Inflammatory macrophage treated with lipopolysaccharide for 4 hours (primary cell): ENCODE measurements around the gene ADO.

Experiments used
- DNase-seq: peaks from one replicate; pipeline ENCODE4 v3.0.0-alpha.2; 2020

ADO gene

DNA sequence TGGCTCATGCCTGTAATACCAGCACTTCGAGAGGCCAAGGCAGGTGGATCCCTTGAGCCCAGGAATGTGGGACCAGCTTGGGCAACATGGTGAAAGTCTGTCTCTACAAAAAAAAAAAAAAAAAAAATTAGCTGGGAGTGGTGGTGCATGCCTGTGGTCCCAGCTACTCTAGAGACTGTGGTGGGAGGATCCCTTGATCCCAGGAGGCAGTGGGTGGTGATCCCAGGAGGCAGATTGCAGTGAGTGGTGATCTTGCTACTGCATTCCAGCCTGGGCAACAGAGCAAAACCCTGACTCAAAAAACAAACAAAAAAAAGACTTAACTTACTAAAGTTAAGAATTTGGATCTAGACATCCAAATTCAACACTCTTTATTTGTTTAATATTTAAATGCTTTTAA lies 10.2 kb upstream of the ADO start:
- no peak for DNase-seq

DNA sequence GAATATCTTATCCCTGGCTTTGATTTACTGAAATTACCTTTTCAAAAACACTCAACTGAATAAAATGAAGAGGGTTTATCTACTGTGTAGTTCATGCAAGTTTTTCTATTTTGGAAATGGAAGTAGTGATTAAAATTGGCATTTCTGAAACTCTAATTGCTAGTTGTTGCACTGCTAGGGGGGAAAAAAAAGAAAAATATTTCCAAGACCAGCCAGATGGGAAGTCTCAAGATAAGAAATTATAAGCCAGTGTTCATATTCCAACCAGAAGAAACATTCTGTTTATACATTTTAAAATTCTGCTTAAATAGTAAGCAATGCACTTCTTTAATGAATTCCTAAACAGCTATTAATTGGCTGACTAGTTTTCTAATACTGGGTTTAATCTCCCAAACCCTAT lies 9.4 kb upstream of the ADO start:
- DNase-seq, result no peak

DNA sequence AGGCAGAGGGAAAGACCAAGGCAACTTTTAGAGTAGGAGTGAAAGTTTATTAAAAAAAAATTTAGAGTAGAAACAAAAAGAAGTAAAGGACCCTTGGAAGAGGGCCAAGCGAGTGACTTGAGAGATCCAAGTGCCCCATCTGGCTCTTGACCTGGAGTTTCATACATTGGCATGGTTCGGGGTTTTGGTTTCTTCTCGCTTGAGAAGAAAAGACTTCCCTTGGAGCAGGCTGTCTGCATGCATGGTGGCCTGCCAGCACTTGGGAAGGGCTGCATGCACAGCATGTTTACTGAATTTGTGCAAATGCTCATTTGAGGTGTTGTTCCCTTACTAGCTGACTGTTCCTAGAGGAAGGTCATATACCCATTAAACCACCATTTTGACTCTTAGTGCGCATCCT lies 8.8 kb upstream of the ADO start:
- no peak for DNase-seq

DNA sequence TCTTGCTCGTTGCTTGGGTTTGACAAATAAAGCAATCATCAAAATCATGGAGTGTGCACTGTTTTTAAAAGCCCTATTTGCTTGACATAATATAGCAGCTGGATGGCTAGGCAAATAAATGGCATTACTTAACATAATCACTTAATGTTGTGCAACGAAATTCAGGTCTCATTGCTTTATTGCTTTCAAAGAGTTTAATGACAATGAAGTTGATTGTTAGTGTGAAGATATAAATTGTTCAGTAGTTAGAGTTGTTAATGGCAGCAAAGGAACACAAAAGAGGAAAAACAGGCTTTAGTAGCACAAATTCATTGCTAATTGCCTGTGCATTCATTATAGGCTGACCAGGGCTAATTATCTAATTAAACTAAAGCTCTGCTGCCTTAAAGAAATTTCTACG lies 7.6 kb upstream of the ADO start:
- DNase-seq, result no peak

DNA sequence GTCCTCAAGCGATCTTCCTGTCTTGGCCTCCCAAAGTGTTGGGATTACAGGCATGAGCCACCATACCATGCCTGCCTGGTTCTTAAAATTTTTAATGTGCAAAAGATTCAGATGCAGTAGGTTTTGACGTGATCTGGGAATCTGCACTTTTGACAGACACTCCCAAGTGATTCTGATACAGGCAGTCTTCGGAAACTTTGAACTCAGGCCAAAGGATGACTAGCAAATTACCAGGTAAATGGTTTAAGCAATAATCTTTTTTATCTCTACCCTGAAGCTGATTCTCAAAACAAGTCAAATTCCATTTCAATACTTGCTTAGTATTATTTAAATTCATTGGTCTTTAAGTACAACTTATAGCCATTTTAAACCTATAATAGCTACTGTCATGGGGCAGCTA lies 2.6 kb upstream of the ADO start:
- DNase-seq, result no peak

DNA sequence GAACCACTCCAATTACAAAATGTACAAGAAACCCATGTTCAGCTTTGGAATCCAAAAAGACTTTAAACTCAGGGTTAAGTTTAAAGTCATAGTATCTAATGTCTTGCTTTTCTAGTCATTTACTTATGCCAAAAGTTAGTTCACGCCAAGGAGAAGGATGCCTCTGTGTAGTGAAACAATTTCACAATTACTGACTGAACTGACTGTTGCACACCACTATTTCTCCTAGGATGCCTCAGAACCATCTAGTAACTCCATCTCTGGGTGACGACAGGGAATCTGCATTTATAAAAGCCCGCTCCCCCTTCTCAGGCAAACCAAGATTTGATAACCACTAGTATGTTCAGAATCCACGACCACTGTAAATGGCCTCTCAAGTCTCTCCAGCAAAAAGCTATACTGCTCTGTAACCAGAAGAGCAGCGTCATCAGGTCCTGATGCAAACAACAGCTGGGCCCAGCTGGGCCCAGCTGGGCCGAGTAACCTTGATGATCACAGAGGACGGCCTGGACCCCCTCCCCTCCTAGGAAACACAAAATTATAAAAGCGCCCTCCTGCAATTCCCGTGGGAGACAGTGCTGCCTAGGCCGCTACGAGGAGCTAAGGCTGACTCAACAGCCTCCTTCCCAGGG lies 680 bp upstream of the ADO start:
- DNase-seq, result peak; percentile 57

DNA sequence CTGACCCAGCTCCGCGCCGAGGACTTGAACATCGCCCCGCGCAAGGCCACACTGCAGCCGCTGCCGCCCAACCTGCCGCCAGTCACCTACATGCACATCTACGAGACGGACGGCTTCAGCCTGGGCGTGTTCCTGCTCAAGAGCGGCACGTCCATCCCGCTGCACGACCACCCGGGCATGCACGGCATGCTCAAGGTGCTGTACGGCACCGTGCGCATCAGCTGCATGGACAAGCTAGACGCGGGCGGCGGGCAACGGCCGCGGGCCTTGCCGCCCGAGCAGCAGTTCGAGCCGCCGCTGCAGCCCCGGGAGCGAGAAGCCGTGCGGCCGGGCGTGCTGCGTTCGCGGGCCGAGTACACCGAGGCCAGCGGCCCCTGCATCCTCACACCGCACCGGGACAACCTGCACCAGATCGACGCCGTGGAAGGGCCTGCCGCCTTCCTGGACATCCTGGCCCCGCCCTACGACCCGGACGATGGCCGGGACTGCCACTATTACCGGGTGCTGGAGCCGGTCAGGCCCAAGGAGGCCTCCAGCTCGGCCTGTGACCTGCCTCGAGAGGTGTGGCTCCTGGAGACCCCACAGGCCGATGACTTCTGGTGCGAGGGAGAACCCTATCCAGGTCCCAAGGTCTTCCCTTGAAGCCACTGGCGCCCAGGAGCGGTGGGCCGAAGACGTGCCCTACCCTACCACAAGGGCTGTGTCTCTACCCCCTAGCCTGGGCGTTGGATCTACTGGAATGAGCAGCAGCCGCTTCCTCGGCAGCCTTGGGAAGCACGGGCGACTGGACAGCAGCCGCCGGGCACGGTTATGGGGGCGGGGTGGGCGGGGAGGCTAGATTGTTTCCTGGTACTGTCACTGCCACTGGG lies 945 bp downstream of the ADO start:
- DNase-seq, result no peak

DNA sequence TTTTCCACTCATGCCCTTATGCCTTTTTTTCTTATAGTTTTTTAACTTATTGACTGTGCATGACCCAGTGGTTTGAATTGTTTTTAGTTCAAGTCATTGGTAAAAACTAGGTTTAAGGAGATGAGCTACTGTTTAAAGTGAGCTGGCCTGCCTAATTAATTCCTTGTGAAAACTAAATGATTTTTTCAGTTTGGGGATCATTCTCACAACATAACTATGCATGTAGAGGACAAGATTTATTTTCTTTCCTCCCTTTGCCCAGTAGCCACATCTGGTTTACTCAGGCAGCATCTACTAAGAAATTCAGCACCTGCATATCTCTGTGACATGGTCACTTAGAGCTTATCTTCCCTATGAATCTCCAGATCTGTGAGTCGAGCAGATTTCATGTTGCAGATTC lies 1.7 kb downstream of the ADO start:
- DNase-seq, result no peak

DNA sequence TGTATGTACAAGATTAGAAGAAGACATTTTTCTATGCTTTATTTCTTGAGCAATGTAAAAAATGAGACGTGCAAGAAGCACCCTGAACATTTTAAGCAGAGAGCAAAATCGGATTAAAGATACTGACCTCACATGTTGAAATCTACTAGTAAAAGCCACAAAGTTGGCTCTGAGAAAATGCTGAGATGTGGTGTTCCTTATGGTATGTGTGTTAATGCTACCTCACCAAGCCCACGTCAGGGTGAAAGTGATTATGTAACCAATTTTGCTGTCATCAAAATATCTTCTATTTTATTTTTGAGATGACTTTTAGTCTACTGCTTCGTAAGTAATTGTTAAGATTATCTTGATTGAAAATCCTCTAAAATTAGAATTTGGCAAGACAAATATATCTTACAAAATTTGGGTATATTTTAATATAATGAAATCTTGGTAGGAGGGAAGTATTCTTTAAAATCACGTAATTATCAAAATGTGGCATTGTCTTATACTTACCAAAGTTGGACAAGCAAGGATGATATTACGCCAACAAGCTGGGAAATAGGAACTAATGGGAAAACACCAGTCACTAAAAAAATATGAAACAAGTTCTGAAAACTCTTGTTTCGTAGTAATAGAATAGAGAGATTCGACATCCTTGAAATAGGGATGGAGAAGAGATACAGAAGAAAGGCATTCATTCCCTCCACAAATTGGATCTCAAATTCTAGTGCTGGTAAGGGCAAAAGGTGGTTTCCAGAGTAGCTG lies 5.8 kb downstream of the ADO start:
- DNase-seq, result peak; percentile 82

DNA sequence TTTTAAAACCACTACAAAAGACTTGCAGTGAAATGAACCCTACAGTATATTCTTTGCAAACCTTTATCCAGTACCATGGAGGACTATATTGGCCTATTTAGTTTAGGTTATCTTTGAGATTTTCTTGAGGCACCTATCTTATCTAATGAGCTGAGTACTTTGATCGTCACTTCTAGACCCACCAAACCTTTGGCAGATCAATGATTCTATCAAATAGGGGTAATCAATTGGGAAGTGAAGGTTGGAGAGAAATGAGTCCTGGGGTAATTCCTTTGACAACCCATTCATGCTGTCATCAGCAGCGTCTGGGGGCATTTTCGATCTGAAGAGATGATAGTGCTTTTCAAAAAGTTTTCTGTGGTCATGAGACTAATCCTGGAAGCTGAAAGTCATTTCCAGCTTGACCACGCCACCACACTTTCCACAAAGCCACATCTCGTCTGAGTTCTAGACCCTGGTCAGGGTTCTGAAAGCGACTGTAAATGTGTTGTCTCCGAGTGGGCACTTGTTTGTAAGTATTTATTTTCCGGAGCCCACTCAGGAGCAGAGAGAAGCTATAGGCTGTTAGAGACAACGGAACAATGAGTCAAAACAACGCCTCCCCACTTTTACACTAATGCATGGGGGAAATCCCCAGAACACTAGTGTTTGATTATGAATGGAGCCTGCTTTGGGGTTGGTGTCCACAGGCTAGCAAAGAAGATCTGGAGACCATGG lies 6.8 kb downstream of the ADO start:
- DNase-seq, result peak; percentile 74

DNA sequence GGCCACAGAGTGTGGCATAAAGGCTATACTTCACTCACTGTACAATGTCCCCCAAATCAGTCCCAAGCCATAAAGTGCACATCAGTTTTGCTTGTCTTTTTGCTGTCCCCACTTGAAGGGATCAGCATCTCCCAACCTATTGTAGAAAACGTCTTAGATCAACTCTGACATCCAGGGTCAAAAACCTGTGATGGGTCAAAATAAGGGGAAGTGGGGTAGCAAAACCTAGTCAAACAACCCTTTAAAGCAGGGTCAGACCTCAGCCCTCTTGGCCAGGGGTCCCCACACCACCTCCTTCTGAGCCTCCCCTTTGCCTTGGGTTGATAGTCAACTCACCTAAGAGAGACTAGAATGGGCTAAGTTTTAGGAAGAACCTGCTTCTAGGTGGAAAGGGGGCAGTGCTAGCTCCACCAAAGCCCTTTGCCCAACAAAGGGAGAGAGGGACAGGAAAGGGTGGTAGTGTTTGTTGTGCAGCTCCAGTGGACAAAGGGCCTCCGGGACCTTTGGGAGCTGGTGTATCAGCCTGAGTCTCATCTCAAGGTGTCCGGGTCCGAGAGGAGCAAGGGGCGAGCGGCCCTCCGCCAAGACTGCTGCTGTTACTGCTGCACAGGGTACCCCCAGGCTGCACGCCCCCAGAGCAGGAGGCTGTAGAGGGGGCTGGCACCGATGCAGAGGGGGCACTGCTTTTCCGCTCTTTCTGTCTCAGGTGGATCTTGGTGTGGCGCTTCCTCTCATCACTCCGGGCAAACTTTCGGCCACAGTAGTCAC lies 8.3 kb downstream of the ADO start:
- DNase-seq, result no peak

DNA sequence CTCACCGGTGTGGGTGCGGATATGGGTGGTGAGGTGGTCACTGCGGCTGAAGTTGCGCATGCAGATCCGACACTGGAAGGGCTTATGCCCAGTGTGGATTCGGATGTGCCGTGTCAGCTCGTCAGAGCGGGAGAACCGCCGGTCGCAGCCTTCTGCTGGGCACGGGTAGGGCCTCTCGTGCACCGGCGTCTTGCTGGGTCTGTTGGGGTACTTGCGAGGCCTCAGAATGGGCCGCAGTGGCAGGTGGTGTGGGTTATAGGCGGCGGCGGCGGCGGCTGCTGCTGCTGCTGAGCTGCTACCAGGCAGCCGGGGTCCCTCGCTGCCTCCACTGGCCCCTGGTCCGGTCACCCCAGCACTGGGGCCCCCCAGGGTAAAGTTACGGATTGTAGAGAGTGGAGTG lies 8.9 kb downstream of the ADO start:
- no peak for DNase-seq

DNA sequence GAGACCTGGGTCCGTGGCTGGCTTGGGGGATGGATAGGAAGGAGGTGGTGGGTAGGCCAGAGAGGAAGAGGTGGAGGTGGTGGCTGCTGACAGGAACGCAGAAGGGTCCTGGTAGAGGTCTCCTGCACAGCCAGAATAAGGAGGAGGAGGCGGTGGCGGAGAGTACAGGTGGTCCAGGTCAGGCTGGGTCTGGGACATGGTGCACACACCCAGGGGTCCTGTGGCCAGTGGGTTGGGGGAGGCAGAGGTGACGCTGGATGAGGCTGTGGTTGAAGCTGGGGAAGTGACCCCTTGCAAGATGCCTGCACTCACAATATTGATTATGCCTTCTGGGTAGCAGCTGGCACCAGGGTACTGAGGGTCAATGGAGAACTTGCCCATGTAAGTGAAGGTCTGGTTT lies 9.5 kb downstream of the ADO start:
- DNase-seq, result no peak

DNA sequence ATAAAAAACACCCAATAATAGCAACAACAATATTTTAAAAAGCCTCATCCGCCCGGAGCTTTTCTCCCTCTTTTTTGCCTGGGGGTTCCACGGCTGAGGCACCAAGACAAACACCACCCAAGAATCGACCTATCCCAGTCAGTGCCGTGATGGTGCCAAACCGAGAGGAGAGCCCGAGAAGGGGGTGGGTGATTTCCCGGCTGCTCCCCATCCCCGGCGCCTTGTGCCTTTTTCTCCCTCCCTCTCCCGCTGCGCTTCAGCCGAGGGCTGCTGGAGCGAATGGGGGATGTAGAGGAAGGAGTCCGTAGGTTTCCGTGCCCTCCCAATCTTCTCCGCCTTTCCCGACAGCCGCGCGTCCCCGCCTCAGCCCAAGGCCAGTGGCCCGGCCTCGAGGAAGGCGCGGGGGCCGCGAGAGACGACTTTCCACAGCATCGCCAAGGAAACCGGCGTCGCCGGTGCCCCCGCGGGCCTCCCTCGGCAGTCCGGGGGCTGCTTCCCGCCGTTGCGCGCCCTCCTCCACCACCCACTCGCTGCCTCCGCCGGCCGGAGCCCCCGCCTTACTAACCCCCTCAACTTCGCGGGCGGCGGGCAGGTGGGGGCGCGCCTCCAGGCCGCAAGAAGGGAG lies 10.3 kb downstream of the ADO start:
- DNase-seq, result no peak

DNA sequence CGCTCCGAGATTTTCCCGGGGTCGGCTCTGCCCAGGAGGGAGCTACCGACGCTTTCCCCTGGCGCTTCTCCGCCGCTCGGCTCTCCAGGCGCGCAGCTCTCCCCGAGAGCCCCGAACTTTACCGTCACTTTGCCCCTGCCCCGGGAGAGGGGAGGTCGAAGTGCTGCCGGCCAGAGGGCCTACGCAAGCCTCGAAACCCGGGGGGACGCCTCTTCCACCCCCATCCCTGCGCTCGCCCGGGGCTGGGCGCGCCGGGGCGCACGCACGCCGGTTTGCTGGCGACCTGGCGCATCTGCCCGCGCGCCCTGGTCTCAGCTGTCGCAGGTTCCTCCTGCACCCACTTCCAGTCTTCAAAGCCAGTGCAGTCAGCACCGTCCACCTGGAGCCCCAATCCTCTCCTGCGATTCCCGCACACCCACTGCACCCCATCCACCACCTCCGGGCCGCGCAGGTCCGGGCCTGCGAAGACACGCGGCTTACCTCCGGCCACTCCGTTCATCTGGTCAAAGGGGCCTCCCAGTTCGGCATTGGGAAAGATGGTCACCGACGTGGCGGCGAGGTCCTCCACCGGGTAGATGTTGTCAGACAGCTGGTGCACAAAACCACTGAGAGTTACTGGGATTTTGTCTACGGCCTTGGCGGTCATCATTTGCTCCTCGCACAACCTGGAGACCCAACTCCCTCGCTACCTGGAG lies 11.0 kb downstream of the ADO start:
- DNase-seq, result no peak

DNA sequence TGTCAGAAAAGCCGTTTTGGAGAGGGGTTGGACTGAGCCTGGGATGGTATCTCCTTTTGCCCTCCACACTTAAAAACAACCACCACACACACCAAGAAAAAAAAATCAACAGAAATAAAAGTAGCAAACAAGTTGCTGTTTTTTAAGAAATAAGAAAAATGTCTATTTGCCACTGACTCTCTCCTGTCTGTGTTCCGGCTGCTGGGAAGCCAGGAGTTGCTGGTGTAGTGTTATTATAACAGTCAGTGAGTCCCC lies 11.5 kb downstream of the ADO start:
- DNase-seq, result no peak

DNA sequence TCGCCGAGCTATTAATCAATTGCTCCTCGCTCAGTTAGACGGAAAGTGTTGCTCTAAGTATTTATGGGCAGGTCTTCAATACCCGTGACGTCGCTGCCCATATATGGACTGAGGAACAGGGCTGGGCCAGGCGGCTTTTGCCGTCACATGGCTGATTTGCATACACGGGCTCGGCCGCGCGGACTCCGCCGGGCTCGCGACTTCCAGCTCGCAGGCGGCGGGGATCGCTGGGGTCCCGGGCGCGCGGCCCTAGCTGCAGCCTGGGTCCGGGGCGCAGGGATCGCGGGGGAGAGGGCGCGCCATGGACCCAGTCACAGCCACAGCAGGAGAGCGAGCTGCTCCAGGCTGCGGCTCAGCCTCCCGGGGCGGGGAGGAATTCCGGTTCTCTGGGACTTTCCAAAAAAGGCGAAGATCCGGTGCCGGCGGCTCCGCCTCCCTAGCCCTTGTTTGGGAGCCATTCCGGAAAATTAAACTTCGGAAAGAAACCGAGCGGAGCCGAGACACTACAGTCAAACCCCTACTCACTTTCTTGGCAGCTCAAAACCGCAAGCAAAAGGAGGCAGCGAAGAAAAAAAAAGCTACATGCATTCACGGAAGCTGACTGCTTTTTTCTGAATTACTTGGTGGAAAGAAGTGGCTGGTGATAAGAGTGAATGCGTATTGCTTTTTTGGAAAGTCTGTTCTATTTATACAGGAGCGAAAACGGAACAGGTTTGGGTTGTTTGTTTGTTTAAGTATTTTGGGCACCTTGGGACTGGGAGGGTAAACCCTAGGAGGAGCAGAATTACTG lies 12.0 kb downstream of the ADO start, which contains the start of gene EGR2:
EGR2 (minus strand) TSS at position 36 of the 790 bp plus-strand sequence. CDS start 337 bp downstream, outside the sequence.
- DNase-seq, result peak; percentile 98

DNA sequence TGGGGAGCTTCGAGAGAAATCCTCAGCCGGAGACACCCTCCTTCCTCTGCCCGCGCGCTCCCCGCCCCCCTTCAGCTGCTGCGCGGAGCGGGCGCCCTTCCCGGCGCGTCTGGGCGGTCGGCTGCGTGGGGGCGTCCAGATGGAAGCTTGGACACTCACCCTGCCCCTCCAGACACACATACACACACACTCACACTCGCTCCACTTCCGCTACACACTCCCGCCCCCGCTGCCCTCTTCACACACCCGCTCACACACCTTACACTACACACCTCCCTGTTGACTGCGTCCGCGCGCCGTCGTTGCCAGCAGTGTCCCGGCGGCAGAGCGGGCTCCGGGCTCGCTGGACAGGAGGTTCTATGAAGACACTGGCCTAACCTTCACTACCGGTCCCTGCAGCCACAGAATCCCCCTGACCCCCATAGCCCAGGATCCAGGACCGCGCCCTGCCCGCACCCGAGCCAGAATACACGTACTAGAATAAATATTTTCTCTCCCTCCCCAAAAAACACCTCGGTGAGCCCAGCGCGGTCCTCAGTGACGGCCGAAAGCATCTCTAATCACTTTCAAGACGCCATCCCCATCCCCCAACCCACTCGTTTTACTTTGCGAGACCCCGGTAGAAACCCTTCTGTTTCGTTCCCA lies 12.7 kb downstream of the ADO start:
- DNase-seq, result peak; percentile 49

DNA sequence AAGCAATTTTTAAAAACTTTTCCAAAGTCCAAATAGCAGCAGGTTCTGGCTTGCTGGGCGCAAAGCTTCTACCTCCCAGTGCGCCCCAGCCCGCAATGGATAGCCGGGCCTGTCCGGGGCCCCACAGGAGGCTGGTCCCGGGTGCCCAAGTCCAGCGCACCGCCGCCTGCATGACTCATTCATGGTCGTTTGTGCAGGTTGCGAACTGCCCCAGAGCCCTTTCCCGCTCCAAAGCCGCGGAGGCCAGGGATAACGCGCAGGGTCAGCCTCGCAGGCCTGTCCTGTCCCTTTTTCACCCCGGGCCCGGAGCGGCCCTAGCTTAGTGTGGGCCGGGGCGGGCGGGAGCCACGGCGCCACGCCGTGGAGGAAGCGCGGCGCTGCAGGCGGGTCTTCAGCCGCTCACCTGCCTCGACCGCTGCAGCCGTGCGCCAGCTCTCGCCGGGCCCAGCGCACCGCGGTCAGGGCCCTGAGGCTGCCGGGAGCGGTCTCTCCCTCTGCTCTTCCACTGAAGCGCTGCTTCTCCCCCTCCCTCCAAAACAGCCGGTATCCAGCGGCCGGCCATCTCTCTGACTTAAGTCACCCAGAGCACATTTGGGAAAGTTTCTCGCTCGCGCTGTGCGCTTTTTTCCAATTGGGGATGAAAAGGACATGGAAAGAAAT lies 13.4 kb downstream of the ADO start:
- DNase-seq, result peak; percentile 82
